NCI-H1417 treated with DMSO at 0.1 percent for 48 hours (cell line): ENCODE data around the gene REPS2.

ENCODE experiments used
- DNase-seq: peaks from one replicate; lab custom pipeline; 2025; lab: John Stamatoyannopoulos, UW

The REPS2 gene

DNA sequence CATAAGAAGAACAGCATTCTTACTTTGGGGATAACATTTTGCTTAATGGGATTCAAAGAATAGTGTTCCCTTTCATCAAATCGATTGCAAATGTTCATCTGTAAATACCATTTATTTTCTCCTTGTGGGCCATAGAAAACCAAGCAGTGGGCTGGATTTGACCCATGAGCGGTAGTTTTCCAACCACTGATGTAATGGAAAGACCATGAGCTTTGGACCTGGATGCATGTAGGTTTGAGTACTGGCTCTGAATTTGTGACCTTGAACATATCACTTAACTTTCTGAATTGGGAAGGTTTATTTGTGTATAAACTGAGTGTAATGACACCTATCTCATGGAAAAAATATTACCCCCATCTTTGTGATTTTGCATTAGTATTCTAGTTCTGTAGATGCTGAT is 54.3 kb downstream of the REPS2 start:
- no peak for DNase-seq

DNA sequence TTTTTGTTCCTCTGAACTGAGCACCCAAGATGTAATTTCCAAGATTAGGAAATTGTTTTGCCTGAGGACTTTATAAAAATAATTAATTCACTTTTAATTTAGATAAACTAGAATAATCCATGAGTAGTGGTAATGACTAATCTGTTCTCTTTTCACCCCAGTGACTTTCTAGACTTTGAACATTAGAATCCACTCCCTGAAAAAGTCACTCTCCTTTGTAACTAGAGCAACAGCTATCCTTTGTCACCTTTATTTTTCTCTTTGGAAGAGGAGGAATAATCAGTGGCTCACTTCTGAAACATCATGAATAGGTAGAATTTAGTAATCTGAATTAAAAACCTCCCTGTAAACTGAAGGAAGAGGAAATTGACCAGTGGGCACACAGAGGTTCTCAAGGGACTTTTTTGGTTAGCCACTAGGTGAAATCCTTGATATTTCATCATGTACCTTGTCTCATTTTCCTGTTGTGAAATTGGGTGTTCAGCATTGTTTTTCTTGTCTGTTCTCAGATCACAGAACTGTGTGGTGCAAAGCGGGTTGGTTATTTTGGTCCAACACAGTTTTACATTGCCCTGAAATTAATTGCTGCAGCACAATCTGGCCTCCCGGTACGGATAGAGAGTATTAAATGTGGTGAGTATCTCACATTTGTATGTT is 59.4 kb downstream of the REPS2 start:
- no peak for DNase-seq

DNA sequence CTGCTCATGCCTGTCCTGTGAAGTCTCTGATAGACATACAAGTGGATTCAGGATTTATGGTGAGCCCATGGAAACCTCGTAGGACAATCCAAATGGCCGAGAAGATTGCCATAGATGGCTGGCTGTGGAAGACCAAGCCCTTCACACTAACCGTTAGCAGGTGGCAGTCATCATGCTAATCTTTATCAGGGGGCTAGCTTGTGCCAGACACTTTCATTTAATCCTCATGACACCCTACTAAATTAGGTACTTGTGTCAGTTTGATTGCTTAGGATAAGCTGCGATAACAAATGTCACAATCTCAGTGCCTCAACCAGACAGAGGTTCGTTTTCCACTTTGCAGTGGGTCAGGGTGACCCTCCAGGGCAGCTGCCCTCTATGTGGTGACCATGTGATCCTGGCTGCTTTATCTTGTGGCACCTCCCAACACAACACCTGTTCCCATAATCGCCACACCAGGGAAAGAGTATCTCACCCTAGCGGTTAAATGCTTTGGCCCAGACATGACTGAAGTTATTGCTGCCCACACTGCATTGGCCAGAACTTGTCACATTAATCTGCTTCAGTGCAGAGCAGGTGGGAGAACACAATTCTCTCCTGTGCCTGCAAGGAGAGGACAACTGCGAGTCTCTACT is 60.8 kb downstream of the REPS2 start:
- no peak for DNase-seq

DNA sequence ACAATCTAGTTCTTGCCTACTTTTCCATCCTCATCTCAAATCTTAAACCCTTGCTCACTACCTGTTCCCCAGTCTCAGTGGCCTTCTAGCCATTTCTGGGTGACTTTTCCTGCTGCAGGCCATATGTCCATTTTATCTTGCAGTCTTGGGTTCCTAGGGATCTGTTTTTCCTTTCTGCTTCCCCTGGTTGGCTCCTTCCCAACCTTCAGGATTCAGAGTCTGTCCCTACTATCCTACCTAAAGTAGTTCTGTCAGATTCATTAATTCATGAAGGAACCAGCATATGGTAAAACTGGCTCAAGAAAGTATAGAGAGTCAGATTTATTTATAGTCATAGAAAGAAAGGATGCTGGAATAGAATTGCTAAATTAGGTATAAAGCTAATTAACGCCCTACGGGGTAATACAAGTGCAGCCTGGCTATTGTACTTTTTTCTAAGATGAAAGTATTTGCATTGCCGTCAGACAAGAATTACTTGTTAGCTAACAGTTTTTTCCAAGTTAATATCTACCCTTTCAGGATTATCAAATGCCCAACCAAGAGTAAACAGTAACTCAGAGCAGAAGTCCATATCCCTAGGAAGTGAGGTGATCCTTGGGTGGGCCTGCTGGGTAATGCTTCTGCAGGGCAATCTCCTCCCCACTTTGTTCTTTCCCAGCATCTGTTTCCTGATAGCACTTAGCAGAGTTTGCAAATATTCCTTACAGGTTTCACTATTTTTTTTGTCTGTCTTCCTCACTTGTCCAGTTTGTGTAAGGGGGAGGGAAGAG is 63.6 kb downstream of the REPS2 start:
- no peak for DNase-seq

DNA sequence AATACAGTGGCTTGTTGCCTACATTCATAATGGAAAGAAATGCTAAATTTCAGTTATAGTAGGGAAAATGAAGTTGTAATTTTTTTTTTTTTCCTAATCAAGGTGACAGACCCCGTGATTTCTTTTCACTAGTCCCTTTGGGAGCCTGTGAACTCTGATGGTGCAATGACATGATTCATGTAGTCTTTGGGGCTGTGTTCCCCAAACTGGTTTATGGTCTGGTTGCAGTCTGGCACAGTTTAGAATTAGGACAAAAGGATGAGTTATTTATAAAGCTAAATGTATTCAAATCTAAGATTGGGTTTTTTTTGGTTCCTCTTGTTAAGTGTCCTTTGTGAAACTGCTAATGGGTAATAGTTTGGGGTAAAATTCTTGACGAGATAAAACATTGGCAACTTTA is 66.0 kb downstream of the REPS2 start:
- DNase-seq = no peak

DNA sequence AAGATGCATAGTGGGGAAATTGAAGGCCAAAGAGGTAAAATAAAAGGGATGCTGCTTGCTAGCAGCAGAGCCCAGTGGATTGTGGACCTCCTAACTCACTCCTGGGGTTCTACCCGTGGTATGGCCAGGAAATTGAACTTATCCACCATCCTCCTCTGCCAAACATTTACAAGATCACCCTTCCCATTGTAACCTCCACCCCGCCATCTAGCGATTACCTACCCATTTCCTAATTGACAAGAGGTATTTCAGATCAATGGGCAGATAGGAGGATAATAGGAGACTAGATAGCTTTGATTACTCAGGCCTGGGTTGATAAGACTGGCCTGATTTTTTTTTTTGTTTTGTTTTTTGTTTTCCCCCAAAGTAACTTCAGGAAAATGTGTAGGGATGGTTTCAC is 67.8 kb downstream of the REPS2 start:
- DNase-seq = no peak

DNA sequence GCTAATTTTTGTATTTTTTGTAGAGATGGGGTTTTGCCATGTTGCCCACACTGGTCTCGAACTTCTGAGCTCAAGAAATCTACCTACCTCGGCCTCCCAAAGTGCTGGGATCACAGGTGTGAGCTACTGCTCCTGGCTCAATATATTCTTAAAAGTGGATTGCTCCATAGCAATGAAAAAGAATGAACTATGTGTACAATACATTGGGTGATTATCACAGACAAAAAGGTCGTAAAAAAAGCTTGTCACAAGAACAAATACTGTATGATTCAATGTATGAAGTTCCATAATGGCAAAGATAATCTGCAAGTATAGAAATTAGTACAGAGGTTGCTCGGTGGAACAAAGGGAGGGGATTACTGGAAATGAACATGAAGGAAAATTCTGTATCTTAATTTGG is 70.7 kb downstream of the REPS2 start:
- DNase-seq = no peak

DNA sequence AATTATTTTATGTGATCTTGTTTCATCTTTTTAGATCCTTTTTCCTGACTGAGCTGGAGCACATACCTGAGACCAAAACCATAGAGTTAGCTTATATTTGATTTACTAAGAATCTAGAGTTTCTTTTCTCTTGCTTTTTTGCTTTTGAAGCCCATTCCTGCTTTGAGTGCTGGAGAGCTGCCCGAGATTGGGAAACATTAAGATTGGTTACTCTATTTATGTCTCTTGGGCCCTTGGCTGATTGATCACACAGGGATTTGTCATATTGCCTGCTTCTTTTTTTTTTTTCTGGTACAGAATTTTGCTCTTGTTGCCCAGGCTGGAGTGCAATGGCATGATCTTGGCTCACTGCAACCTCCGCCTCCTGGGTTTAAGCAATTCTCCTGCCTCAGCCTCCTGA is 73.9 kb downstream of the REPS2 start:
- no peak for DNase-seq

DNA sequence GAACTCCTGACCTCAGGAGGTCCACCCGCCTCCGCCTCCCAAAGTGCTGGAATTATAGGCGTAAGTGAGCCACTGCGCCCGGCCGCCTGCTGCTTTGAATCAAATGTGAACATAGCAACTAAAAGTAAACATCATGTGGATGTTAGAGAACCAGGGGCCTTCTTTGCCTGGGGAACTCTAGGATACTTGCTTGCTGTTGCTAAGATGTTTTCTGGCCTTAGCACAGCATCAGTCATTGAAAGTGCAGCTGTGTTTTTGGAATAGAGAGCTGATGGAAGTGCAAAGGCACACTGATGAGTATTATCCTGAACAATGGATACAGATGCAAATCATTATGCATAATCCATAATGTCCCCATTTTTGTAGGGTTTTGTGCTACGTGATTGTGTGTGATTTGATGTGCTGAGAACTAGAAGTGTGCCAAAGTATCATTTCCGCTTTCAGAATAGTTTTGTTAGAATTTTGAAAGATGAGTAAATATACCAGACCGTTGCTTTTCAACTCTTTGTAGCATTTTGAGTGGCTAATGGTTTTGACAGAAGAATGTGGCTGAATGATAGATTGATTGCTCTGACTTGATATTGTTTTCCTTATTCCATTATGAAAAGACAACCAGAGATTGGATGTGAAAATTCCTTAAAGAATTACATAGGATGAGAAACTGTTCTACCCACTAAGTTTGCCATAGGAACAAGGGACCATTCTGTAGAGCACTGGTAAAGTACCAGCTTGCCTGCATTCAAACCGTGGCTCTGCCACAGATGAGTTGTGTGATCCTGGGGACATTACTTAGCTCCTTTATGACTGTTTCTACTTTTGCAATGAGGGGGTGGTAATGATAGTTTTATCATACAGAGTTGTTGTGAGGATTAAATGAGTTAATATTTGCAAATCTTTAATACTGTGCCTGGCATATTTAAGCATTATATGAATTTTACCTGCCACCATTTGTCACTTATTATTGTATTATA is 74.7 kb downstream of the REPS2 start:
- no peak for DNase-seq

DNA sequence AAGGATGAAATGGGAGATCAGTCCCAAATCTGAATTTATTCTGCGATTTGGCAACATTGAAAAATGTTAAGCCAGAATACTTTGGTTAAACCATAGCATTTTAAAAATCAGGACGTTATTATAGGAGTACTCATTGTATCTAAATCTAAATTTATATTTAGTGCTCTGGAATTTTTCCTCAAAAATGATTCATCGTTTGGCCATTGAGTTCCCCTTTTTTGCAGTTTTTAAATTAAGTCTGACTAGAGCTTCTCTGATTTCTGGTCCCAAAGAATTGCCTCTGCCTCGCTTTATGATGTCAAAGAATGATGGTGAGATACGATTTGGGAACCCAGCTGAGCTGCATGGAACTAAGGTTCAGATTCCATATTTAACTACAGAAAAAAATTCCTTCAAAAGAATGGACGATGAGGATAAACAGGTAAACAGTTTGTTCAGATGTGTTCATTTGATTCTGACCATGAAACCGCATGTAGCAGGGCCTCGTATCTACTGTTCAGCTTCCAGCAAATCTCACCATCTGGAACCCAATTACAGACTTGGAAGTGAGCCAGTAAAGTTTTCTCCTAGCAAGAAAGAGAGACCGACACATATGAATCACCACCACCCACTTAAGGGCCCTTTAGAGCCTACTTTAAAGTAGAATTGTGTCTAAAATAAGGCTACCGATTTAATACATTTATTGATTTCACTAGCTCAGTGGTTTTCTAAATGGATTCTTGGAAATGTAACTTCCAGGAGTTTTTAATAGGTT is 75.6 kb downstream of the REPS2 start:
- DNase-seq = no peak

DNA sequence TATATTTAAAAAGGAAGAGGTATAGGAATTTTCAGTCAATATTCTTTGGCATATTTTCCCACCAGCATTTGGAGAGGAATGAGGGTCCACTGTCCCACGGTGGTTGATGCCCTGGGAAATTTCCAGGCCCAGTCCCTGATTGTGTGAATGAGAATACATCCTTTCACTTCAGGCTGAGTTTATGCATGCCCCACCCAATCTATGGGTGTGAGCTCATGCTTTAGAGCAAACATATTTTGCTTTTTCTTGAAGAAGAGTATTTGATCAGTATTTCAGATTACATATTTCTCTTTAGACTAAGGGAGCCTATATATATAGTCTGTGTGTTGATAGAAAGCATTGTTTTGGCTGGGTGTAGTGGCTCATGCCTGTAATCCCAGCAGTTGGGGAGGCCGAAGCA is 77.2 kb downstream of the REPS2 start:
- DNase-seq = no peak

DNA sequence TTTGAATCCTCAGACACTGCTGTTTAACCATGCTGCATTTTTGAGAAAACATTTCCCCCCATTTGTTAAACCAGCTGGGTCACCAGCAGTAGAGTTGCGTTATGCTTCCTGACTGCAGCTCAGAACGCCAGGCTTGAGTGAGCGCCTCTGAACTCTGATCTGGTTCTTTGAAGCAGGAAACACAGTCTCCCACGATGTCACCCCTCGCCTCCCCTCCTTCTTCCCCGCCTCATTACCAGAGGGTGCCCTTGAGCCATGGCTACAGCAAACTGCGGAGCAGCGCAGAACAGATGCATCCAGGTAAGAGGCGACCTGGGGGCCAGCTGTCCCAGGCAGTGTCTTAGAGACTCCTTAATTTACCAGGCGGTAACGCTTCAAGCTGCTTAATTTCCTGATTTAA is 78.4 kb downstream of the REPS2 start:
- no peak for DNase-seq

DNA sequence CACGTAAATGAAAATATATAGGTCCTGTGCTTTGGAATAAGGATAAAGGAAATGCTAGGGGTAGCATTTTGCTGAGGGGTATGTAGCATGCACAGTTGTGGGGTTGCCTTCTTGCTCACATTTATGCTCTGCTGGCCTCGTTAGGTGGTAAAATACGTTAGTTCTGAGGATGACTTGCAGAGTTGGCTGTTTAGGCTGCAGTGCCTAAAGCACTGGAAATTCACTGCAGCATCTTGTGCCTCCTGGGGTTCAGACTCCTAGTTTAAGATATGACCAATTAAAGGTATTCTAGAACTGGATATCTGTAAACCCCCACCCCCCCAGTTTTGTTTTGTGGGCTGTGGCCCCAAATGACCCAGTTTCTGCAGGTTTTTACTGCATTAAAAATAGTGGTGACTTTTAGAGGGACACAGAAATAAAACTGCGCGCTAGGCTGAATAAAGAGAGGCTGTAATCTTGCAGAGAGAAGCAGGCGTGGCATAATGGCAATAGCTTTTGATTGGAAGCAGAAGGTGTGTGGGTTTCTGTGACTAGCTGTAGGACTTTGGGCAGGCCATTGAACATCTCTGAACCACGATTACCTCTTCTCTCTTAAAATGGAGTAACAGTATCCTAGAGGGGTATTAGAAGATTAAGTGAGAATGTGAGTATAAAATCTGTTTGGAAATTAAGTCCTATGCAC is 79.3 kb downstream of the REPS2 start:
- DNase-seq = no peak

DNA sequence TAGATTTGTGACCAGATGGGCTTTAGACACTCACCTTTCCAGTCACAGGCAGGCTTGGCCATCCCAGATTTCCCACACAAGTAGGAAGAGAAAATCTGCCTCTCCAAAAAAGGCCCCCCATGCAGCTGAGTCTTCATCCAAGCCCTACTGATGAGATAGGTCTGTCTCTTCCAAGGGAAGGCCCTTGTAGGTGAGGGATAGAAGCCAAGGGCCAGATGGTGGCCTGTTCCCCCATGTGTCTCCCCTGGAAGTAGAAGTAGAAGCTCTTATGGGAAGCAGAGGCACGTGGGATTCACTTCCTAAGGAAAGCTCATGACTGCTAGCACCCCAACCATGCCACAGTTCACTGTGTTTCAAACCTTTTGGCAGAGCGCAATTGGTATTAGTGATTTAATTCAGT is 81.5 kb downstream of the REPS2 start:
- no peak for DNase-seq

DNA sequence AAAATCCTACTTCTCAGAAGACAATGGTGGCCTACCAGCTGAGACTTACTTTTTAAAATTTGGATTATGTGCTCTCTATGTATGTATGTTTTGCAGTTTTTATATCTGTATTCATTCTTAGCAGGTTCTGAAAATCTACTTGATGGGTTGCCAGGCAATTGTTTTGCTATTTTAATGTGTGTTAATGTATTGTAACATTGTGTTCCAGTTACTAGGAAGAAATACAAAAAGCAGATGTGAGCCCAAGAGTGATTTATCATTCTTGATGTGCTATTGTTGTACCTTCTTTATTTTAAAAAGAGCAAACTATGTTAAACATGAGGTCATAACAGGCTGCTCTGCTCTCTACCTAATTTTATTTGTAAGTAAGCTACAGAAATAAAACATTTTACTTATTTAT is 81.9 kb downstream of the REPS2 start:
- no peak for DNase-seq

DNA sequence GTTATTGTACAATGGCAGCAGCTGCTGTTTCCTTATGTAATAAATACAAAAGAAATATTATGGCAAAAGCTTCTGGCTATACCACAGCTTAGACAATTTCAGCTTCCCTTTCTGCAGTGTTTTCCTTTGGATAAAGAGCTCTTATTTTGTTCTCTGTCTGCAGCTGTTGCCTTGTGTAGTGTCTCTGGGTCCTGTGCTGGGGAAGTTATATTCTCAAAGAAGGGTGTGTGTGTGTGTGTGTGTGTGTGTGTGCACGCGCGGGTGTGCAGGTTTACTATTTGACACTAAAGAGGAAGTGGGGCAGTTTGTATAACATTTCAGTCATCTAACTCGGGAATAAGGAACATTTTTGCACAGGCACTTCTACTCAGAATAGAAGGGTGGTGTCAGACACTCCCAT is 83.6 kb downstream of the REPS2 start:
- DNase-seq = no peak

DNA sequence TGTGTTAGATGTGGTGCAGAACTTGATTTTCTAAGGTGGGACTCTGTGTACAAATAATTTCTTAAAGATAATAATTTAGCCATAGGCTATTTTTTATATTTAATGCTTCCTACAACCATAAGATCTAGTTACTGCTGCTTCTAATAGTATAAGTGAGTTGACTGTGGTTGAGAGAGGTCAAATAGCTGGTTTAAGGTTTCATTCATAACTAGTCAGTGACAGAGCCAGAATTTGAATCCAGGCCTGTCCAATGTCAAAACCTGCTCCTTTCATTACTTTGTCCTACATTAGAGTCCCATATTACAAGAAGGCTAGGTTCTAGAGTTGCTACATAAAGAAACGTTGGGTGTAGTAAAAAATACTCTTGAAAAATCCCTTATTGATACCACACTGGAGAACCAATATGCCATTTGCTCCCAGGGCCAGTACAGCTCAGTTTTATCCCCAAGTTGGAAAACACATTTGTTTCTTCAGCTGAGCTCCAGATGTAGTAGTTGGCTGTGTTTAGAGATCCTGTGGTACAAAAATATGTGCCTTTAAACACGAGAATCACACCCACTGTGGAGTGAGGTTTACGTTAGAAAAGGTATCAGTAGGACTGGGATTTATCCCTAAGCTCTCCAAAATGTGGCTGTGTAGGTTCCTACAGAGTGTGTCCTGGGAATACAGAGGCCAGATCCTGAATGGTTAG is 84.3 kb downstream of the REPS2 start:
- DNase-seq = no peak

DNA sequence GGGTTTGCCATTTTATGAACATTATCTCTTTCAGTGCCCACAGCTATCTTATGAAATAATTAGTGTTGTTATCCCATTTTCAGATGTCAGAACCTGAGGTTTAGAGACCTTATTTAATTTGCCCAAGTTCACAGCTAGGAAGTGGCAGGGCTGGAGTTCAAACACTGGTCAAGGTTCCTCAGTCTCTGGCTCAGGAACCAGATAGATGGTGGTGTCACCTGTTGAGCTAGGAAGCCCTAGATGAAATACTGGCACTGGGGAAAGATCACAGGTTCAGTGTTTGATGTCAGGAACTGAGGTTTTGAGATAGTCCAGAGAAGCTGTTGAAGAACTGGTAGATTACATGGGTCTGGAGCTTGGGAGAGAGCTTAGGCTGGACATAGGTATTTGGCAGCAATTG is 85.4 kb downstream of the REPS2 start:
- no peak for DNase-seq

DNA sequence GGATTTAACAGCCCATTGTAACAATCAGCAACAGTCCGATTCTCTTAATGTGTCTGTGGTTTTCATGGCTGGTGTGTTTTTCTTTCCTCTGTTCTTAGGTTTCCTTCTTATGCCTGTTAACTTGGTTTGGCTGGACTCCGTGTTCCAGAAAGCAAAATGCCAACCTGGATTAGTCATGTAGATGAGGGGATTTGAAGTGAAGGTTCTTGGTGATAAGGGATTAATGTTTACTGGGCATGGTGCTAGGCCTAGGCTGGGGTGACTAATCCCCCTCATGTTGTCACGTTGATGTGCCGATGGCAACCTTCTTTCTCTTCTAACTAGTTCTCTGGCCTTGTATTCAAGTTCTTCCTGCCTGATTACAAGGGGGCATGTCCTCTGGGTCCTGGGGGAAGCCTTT is 85.9 kb downstream of the REPS2 start:
- DNase-seq = no peak

DNA sequence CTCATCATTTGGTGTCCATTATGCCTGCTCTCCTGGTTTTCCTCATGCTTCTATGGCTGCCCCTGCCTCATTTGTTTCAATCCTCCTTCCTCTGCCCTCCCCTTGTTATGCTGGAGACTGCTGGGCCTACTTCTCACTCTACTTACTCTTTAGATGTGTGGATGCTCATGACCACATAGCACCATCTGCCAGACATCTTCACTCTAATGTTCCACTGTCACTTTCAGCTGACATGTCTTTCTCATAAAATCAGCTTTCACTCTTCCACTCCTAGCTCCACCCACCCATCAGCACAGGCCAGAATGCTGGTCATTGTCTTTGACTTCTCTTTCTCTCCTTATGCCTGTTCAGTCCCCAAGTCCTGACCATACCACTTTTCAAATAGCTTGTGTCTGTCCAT is 86.8 kb downstream of the REPS2 start:
- DNase-seq = no peak
